DMS53 treated with DMSO at 0.1 percent for 48 hours (cell line): ENCODE measurements around the gene LGALS3.

ENCODE experiments used
- DNase-seq: peaks from one replicate; lab custom pipeline; 2025; ENCODE audit not compliant: unreplicated experiment; lab: John Stamatoyannopoulos, UW

LGALS3 gene

GRCh38 chr14:55130196-55130550 is 1.1 kb downstream of the LGALS3 start:
- peak; percentile 43 for DNase-seq

DNA sequence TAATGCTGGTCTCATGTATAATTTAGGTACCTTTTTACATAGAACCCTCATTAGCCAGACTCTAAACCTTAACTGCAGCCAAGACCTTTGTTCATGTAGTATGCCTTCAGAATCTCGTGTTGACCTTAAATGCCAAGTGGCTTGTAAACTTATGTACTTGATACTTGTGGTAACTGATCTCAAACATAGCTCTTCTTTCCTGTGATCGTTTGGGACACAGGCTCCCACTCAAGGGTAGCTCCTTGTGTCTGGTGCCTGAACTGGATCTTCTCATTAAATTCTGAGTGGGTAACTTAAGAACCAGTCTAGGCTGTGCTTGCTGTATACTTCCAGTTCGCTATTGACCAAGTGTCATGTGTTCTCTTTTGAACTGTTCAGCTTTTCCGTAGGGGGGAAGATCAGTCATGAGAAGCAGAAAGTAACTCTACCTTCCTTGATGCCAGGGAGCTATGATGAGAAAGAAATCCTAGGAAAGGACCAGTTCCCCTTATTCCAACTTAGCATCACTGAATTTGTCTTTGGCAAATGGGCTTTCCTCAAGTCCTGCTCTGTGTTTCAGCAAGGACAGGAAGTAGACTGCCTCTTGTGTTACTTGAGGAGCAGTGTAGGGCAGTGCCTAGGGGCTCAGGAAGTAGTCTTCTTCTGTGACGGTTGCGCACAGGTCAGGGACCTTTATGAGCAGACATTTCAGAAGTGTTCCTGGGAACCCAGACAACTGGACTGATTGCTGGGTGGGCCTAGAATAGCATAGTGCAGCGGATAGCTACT is 2.5 kb downstream of the LGALS3 start:
- DNase-seq, result no peak

- no peak for DNase-seq
Measured at GRCh38 chr14:55133416-55133815, 4.4 kb downstream of the LGALS3 start.

DNA sequence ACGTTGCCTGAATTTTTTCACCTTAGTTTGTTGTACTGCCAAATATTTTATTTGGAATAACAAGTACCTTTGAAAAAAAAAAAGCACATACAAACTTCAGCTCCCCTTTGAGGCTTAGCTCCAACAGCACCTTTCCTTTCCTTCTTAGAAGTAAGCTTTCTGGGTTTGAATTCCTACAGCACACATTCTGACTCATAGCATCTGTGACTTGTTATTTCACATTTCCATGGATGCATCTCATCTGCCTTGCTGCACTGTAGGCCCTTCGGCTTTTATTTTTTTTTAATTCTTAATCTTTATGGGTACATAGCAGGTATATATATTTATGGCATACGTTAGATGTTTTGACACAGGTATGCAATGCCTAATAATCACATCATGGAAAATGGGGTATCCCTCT is 7.2 kb downstream of the LGALS3 start:
- DNase-seq, result no peak

DNA sequence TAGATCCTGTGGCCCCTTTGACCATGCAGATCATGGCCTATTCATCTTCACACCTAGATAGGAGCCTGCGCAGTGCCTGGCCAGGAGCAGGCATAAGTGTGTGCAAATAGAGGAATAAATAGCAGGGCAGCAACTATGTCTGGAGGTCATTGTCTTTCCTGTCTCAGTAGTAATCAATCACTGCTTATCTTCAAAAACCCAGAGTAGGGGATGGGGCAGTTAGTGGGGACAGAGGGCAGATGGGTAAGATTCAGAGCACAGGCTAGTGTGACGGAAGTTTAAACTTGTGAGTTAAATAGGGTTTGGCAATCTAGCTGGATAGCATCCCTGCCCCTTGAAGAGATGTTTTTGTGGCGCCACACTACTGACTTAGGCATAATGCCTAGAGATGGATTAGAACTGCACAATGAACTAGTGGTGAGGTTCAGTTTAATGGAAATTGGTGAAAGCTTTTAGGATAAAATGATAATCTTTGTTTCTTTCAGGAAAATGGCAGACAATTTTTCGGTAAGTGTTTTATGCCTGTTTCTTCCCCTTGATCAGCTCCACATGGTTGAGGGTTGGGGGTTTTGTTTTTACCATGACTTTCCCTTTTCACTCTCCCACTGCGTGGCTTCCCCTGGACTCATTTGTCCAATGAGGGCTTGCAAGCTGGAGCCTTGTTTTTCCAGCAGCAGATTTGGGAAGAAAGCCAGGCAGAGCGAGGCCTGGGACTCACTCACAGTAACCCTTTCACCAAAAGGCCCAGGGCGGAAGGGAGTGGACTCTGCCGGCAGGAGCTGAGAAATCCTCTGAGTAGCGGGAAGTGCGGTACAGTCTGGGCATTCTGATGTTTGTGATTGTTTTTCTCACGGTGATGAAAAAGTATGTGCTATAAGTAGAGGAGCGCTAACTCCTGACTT is 8.1 kb downstream of the LGALS3 start:
- no peak for DNase-seq

DNA sequence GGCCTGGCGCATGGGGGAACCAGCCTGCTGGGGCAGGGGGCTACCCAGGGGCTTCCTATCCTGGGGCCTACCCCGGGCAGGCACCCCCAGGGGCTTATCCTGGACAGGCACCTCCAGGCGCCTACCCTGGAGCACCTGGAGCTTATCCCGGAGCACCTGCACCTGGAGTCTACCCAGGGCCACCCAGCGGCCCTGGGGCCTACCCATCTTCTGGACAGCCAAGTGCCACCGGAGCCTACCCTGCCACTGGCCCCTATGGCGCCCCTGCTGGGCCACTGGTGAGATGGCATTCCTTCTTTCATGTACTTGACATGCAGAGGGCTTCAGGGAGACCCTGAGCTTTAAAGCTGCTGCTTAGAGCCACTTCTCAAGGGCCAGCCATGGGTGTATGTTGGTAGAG is 9.0 kb downstream of the LGALS3 start:
- DNase-seq, result no peak

GRCh38 chr14:55139141-55139540 is 10.1 kb downstream of the LGALS3 start:
- DNase-seq, result no peak

DNA sequence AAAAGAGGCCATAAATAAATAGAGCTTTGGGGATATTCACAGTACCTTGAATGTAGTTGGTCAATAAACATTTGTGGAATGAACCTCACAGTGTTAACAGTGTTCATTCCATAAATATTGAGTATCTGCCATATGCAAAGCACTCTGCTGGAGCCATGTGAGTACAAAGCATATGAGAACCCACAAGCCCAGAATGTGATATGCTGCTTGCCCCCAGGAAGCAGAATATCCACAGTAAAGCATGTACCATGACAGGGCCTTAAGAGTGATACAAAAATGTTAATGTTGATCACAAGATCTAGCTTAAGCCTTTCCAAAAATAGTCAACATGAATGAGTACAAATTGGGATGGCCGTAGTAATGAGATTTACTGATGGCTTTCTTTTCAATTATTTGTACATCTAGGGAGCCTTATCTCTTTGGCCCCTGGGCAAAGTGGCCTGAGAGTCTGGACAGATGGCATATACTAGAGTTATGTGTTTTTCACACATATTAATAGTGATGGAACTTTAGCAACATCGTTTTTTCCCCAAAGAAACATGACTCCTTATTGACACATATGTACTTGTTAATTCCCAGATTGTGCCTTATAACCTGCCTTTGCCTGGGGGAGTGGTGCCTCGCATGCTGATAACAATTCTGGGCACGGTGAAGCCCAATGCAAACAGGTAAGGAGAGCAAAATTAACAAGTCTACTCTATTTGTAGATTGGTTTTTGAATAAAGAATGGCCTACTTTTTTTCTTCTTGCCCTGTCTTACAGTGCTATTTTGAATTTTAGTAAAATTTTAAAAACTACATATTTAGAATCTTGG is 10.9 kb downstream of the LGALS3 start:
- DNase-seq, result no peak

- DNase-seq, result no peak
Measured at GRCh38 chr14:55141825-55142224, 12.8 kb downstream of the LGALS3 start.

- DNase-seq, result no peak
Measured at GRCh38 chr14:55142466-55142865, 13.4 kb downstream of the LGALS3 start.

DNA sequence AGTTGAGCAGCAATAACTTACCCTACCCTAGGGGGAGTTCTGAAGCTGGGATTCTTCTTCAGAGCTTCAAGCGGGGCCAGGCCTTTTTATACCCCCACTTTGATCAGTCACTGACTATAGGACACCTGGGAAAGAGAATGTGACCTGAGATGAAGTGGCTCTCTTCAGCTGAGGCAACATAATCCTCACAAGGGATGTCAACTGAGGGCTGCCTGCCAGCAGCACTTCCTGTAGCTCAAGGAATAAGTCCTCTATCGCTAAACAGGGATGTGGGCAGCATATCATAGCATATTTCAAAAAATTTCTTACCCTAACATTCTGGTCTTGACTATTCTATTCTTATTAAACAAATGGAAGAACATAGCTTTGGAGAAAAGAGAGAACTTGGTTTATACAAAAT is 17.4 kb downstream of the LGALS3 start:
- DNase-seq, result no peak

DNA sequence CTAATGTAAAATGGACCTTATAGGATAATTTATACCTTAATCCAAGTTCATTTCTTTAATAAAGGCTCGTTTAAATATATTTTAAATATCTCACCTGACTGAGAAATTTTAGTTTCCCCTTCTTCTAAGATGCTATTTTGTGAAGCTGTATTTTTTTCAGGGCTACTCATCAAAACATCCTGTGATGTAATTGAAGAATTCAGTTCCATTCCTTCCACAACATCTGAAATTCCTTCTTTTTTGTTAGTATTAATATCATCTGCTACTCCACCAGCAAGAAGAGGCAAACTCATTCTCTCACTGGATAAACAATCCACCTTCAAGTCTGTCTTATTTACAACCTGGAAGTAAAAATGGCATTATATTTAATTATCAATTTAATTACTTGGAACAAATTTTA is 22.5 kb downstream of the LGALS3 start:
- no peak for DNase-seq

GRCh38 chr14:55152052-55152753 is 23.2 kb downstream of the LGALS3 start:
- DNase-seq, result no peak

- no peak for DNase-seq
Measured at GRCh38 chr14:55153951-55154350, 24.9 kb downstream of the LGALS3 start.

GRCh38 chr14:55157080-55157479 is 28.0 kb downstream of the LGALS3 start:
- DNase-seq, result no peak

GRCh38 chr14:55158412-55158811 is 29.4 kb downstream of the LGALS3 start:
- DNase-seq, result no peak

DNA sequence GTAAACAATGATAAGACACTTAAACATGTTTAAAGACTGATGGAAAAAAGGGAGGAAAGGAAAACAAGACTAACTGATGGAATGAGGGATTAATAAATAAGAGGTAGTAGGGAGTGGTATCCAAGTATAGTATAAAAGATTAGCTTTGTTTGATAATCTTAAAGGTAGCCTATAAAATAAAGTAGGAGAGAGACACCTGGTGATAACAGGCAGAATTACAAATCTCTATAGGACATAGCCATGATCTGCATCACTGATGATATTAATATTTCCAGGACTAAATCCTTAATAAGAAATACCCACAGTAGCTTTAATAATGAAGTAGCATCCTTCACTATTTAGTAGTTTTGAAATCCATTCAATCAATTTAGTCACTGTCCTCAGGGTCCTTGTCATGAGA is 31.9 kb downstream of the LGALS3 start:
- DNase-seq, result peak; percentile 36

- DNase-seq, result no peak
Measured at GRCh38 chr14:55170526-55170925, 41.5 kb downstream of the LGALS3 start.

DNA sequence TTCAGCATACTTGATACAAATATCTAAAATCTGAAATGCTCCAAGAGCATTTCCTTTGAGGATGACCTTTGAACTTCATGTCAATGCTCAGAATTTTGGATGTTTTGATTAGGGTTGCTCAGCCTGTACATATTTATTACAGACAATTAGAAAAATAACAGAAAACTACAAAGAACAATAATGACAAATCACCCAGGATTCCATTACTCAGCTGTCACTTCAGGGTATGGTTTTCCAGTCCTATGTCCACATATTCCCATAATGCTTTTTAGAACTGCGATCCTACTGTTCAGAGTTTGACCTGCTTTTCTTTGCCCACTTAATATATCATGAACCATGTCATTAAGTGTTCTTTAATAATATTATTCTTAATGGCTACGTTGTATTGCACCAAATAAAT is 51.0 kb downstream of the LGALS3 start:
- DNase-seq, result no peak

DNA sequence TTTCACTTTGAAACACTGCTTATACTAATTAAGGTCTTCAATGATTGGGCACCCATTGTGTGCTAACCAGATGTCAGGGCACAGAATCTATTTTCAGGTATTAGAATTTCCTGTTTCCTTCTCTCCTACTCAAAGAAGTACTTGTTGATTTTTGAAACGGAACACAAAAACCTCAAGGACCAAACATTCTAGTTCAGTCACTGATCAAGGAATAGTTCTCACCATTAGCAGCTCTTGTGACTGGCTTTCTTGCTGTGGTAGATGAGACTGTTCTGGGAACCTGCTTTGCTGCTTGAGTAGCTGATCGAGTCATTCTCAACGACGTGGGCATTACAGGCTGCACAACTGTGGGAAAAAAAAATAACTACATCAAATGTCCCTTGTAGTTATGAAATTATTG is 51.4 kb downstream of the LGALS3 start:
- DNase-seq, result no peak
